Hematopoietic multipotent progenitor cell treated with erythropoietin and hydrocortisone succinate and interleukin-3 and kit ligand, for 17 days (in vitro differentiated cells): ENCODE measurements around the gene DNAAF5.
"Not testable (repeated sequence)": the region's sequence is repeated elsewhere in the genome, so short reads cannot be mapped to it uniquely, and the experiment has no call there.

ENCODE experiments used
- DNase-seq: peaks from one replicate; pipeline ENCODE4 v3.0.0-alpha.2; 2015; ENCODE audit warnings: low spot score

Gene DNAAF5

DNA sequence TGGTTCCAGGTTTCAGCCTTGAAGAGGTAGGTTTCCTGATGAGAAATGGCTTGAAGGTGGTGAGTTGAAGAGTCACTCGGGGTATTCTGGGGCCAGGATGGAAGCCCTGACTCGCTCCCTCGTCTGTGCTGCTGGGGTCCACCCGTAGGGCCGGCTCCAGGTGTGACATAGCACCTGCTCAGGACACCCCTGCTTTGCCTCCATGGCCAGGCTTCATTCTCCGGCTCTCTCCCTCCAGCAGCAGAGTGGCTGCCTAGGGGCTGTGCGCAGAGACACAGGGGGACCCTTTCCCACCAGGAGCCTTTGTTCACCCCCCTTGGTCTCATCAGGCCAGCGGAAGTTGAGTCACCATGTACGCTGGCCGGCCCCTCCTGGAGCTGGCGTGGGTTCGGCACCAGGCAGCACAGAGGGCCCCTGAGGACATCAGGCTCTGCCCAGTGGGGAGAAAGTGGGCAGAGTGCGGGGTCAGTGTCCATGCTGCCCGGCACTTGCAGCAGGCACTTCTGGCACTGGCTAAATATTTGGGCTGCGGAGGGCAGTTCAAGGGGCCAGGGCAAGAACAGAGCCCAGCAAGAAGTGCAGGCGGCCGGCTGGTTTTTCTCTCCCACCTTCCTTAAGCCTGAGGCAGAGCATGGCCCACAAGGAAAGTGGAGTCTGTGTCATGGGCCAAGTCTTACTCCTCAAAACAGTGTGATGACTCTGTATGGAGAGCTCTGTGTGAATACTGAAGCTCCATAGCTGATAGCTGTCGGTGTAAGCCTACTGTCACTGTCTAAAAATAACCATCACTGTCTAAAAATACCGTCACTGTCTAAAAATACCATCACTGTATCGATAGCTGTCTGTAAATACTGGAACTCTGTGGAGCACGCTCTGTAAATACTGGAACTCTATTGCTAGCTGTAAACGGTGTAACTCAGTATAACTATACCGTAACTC lies 4.3 kb downstream of the DNAAF5 start:
- no peak for DNase-seq

DNA sequence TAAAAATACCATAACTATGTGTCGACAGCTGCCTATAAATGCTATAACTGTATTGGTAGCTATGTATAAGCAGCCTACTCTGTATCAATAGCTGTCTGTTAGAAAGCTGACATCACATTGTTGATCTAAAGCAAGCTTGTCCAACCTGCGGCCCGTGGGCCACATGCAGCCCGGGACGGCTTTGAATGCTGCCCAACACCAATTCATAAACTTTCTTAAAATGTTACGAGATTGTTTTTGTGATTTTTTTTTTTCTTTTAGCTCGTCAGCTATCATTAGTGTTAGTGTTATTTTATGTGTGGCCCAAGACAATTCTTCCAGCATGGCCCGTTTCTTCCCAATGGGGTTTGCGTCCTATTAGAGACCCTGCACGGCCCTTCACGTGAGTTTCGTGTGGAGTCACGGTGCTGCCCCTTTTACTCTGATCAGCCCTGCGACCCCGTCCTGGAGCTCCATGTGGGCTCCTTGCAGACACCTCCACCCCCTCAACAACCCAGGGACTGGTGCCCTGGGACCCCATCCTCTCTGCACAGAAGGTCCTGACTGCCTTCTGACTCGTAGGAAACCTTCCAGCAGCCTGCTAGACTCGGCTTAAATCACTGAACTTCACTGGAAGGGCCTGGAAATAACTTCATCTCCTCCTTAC lies 5.1 kb downstream of the DNAAF5 start:
- no peak for DNase-seq

DNA sequence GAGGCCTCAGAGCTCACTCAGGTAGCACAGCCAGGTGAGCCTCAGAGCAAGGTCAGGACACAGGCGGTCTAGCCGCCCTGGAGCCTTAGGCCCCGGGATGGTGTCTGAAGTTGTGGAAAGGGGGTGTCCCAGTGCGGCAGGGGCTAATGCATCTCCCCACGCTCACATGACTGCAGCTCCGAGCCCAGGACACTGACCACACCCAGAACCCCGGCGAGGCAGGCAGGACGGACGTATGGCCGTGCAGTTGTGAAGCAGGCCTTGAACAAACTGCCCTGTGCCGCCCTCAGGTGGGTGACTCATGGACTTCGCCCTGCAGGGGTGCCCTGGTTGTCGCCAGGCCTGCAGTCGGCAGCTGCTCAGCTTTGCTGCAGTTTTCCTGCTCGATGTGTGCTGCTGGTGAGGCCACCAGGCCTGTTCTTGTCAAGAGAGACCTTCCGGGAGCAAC lies 5.6 kb downstream of the DNAAF5 start:
- no peak for DNase-seq

DNA sequence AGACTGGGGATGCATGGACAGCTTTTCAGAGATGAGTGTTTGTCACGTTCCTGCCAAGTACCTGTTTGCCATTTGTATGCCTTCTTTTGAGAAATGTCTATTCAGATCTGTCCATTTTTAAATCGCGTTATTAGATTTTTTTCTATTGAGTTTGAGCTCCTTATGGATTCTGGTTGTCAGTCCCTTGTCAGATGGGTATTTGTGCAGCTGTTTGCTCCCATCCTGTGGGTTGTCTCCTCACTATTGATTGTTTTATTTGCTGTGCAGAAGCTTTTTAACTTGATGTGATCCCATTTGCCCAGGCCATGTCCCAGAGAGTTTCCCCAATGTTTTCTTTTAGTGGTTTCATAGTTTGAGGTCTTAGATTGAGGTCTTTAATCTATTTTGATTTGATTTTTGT lies 6.1 kb downstream of the DNAAF5 start:
- no peak for DNase-seq

DNA sequence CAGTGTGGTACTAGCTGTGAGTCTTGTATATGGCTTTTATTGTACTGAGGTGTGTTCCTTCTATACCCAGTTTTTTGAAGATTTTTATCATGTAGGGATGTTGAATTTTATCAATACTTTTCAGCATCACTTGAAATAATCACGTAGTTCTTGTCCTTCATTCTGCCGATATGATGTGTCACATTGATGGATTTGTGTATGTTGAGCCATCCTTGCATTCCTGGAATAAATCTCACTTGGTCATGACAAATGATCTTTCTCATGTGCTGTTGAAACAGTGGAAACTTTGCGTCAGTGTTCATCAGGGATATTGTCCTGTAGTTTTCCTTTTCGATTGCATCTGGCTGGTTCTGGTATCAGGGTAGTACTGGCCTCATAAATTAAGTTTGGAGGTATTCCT lies 7.7 kb downstream of the DNAAF5 start:
- DNase-seq: no peak

DNA sequence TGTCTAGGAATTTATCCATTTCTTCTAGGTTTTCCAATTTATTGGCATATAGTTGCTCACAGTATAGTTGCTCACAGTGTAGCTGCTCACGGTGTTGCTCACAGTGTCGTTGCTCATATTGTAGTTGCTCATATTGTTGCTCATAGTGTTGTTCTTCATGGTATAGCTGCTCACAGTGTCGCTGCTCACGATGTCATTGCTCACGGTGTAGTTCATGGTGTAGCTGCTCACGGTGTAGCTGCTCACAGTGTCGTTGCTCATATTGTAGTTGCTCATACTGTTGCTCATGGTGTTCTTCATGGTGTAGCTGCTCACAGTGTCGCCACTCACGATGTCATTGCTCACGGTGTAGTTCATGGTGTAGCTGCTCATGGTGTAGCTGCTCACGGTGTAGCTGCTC lies 8.3 kb downstream of the DNAAF5 start:
- no peak for DNase-seq

DNA sequence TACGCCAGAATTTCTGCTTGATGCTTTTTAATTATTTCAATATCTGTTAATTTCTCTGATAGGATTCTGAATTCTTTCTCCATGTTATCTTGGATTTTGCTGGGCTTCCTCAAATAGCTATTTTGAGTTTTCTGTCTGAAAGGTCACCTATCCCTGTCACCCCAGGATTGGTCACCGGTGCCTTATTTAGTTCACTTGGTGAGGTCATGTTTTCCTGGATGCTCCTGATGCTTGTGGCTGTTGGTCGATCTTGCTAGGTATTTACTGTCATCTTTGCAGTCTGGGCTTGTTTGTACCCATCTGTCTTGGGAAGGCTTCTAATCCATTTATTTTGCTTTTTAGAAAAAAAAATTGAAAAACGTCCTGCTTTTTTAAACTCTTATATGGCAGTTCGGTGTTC lies 11.7 kb downstream of the DNAAF5 start:
- no peak for DNase-seq

DNA sequence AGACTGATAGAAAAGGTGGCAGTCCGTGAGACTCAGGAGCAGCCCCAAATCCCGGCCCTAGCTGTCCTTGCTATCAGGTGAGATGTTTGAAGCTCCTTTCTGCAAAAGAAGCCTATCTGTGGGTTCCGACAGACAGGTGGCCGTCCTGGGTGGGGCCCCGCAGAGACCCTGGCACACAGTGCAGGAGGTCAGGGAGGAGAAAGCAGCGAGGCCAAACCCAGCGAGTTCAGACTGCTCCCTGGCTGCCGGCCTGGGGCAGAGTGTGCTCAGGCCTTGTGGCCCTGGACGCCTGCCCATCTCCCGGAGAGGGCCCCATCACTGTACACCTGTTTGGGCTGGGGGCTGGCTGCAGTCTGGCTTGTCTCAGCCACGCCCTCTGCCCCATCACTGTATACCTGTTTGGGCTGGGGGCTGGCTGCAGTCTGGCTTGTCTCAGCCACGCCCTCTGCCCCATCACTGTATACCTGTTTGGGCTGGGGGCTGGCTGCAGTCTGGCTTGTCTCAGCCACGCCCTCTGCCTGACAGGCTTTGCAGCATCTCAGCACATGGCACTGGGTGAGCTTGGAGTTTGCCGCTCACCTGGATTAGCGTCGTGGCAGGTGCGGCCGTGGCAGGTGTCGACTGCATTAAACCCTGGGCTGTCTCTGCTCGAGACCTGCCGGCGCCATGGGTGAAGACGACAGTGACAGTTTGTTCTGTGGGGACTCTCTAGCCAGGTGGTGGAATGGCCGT lies 12.4 kb downstream of the DNAAF5 start:
- DNase-seq: no peak

DNA sequence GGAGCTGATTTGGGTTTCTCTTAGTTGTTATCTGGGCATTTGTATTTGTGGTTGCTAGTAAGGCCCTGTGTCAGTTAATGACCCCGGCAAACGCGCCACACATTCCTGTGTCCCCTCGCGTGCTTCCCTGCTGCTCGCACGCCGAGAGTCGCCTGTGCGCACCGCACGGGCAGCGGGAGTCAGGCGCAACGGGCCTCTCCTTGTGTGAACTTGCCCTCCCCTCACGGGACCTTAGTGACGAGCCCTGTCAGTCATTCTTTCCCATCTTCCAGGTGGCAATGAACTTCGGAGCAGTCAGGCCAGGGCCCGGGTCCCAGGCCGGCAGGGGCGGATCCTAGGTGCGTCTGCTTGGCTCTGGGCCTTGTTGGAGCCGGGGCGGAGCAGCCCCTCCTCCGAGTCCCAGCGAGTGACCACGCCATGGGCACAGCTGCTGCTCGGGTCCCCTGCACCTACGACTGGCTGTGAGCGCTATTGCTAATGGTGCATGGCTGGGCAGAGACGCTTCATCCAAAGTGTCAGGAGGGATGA lies 13.0 kb downstream of the DNAAF5 start:
- no peak for DNase-seq

DNA sequence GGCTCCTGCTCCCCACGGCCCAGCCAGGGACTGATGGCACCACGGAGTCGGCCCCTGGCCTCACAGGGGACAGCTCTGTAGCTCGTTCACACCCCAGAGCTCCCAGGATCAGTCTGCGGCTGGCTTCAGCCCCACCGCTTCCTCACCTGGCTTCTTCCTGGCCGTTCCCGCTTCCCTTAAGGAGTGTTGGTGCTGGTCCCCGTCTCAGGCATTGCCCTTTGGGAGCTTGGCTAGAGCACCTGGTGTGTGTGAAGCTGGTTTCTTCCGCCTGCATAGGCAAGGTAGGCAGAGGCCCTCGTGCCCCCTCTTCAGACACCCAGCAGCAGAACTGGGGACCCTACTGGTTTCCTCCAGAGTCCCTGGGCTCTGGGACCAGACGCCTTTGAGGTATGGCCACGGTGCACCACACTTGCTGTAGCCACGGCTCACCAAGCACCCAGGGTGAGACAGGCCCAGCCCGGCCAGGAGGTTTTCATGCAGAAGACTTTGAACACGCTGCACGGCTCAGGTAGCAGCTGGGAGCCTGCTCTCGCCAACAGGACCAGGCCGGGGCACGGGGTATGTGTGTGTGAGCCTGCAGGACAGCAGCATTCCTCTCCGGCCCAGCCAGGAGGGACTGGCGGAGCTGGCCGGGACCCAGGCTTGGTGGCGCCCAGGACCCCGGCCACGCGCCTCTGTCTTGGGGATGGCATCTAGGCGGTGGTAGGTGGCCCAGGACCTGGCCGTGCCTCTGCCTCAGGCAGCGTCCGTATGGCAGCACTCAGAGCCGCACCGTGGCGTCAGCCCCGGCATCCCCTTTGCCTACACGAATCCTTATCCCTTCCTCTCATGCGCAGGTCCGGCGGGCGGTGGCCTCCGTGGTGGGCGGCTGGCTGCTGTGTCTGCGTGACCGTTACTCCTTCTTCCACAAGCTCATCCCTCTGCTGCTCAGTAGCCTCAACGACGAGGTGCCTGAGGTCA lies 13.8 kb downstream of the DNAAF5 start:
- DNase-seq: no peak

DNA sequence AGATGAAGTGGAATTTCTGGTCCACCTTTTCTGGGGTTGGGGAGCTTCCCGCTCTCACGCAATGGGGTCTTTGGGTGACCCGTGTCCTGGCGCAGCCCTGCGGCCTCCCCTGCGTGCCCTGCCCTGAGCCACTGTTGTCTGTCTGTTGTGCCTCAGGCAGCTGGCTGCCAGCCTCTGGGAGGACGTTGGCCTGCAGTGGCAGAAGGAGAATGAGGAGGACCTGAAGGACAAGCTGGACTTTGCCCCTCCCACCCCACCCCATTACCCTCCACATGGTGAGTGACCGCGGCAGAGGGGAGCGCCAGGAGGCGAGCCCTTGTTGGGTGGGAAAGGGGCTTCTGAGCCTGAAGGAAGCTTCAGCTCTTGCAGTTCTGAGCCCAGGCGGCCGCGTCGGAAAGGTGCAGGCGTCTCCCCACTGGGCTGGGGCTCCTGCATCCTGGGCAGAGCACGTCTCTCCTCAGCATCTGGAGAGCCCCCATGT lies 14.7 kb downstream of the DNAAF5 start:
- no peak for DNase-seq

DNA sequence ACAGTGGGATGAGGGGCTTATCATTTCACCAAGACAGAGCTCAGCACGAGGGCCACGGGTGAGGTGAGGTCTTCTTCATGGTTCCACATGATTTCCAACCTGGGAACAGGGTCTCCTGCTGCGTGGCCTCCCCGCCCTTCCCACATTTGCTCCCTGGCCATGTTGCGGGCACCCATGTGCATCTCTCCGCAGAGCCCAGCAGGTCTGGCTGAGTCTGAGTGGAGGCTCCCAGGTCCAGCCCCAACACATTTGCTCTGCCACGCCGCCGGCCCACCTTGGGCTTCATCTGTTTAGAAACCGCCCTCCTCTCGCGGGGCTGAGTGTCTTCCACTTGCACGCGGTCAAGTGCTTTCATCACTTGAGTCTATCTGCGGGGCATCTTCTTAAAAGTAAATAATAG lies 15.4 kb downstream of the DNAAF5 start:
- DNase-seq: no peak

DNA sequence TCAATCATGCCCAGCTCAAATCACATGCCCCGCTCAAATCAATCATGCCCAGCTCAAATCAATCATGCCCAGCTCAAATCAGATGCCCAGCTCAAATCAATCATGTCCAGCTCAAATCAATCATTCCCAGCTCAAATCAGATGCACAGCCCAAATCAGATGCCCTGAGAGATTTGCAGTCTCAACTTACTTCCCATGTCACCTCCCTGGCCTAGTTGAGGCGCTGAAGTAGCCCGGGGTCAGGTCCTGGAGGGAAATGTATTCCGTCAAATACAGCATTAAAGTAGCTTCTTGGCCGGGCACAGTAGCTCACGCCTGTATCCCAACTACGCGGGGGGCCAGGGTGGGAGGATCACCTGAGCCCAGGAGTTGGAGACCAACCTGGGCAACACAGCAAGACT lies 16.3 kb downstream of the DNAAF5 start:
- DNase-seq: no peak

DNA sequence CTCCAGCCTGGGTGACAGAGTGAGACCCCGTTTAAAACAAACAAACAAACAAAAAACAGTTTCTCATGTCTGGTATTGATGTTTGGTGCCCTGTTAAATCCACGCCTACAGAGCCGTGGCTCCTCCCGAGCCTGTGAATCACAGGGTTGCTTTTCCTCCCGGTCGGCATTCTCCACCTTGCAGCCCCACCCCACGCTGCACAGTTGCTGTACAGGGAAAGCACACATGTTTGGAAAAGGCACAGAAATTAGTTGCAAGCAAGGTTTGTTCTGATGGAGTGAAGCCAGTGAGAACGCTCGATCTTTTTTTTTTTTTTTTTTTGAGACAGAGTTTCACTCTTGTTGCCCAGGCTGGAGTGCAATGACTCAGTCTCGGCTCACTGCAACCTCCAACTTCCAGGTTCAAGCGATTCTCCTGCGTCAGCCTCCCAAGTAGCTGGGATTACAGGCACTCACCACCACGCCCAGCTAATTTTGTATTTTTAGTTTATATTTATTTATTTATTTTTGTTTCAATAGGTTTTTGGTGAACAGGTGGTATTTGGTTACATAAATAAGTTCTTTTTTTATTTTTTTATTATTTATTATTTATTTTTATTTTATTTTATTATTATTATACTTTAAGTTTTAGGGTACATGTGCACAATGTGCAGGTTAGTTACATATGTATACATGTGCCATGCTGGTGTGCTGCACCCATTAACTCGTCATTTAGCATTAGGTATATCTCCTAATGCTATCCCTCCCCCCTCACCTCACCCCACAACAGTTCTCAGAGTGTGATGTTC lies 17.0 kb downstream of the DNAAF5 start:
- DNase-seq: not testable (repeated sequence)

DNA sequence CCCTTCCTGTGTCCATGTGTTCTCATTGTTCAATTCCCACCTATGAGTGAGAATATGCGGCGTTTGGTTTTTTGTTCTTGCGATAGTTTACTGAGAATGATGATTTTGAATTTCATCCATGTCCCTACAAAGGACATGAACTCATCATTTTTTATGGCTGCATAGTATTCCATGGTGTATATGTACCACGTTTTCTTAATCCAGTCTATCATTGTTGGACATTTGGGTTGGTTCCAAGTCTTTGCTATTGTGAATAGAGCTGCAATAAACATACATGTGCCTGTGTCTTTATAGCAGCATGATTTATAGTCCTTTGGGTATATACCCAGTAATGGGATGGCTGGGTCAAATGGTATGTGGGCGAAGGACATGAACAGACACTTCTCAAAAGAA lies 17.6 kb downstream of the DNAAF5 start:
- DNase-seq: not testable (repeated sequence)

DNA sequence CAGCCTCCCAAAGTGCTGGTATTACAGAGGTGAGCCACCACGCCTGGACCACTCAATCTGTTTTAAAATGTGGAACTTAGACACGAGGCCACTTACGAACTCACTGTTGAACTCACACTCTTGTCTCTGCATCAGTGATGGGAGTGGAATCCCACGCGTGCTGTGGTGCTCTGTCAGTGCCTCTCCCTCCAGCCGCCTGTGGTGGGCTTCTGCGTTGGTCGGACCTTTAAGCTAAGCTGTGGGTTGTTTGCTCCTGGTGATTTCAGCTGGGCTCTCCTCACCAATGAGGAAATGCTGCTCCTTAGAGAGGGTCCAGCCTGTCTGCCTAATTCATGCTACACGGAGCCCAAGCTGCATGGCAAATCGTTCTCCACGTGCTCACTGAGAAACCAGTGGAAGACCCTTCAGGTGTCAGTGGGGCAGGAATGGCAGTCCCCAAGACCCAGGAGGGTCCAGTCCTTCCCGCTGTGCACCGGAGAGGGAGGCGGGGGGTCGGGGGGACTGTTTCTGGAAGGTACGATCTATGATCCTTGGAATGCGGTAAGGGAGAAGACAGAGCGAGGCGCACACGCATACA lies 18.4 kb downstream of the DNAAF5 start:
- DNase-seq: no peak

DNA sequence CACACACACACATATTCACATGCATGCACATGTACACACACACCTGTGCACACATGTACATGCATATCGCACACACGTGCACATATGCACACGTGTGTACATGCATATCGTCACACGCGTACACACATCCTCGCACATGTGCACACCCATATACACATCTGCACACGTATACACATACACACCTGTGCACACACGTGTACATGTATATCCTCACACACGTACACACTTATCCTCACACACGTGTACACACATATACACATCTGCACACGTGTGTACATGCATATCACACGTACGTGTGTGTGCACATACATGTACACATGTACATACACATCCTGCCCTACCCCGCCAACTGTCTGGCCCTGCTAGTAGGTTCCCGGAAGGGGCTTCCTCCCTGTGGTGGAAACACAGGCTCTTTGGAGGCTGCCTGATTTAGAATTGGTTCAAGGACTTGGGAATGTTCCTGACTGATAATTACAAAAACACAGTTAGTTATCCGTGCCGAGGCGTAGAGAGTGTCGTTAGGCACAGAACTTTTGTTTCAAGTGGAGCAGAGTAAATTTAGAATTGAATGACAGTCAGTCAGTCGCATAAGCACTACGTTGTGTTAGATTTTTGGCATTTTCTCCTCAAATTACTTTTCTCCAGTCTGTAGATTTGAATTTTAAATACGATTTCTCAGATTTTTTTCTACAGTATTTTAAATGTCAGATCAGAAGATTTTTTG lies 19.1 kb downstream of the DNAAF5 start:
- DNase-seq: no peak

DNA sequence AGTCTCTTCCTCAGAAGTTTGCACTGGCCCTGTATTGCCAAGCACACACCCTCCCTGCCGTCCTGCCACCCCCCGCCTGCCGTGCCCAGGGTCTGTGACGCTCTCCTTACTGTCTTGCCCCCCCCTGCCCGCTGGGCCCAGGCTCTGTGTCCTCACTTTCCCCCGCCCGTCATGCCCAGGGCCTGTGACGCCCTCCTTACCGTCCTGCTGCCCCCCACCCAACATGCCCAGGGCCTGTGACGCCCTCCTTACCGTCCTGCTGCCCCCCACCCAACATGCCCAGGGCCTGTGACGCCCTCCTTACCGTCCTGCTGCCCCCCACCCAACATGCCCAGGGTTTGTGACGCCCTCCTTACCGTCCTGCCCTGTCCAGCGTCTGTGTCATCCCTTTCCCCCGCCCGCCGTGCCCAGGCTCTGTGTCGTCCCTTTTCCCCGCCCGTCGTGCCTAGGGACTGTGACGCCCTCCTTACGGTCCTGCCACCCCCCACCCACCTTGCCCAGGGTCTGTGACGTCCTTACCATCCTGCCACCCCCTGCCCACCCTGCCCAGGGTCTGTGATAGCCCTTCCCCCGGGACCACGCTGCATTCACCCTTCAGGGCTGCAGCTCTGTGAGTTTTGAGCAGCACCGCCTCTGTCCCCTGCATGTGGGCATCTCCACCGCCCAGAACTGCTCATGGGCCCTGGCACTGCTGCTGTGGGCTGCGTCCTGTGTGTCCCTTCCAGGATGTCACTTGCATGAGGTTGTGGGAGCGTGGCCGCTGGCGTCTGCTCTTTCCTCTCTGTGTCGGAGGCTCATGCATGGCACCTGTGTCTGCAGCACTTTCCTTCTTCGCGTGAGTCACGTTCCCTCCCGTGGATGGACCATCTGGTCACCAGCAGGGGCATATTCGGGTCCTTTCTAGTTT lies 19.9 kb downstream of the DNAAF5 start:
- DNase-seq: no peak
